ENCODE measurements around the gene JAG1.

JAG1 gene

DNA sequence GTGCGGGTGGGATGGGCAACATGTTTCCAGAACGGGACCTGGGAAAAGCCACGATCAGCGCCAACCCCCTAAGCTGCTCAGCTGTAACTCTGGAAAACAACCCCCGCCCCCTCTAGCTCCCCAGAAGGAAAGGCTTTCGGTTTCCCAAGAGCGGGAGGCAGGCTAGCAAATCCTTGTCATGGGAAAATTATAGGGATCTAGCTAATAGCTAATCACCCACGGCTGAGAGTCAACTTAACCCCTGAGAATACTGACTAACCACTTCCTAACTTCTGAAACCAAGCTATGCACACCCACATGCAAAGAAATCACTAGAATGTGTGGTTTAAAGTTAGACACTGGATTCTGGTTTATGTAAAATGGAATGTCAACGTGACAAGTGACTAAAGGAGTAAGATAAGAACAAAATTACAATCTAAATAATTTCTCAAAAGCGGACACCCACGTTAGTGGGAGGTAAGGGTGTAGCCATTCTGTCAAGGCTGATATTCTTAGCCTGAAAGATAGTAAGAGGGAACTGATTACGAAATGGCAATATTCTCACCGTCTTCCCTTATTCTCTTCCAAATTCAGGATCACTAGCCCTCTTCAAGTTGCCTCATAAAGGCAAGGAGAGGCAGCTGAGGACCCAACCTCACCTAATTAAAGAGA, 20.1 kb downstream of the JAG1 start:
- H3F3A ChIP-seq (ENCODE audit: control insufficient read depth, insufficient read depth) = no peaks in the 10 kb centered on the region
- H3K4me1 ChIP-seq (ENCODE audit: control insufficient read depth, low read length) = no peaks in the 10 kb centered on the region
- no peak overlapping the region for H3K4me2 ChIP-seq (ENCODE audit: low read length)
- H3K36me3 ChIP-seq (ENCODE audit: control insufficient read depth, low read length) = no peaks in the 10 kb centered on the region
- TF ChIP-seq, protein P1, sequence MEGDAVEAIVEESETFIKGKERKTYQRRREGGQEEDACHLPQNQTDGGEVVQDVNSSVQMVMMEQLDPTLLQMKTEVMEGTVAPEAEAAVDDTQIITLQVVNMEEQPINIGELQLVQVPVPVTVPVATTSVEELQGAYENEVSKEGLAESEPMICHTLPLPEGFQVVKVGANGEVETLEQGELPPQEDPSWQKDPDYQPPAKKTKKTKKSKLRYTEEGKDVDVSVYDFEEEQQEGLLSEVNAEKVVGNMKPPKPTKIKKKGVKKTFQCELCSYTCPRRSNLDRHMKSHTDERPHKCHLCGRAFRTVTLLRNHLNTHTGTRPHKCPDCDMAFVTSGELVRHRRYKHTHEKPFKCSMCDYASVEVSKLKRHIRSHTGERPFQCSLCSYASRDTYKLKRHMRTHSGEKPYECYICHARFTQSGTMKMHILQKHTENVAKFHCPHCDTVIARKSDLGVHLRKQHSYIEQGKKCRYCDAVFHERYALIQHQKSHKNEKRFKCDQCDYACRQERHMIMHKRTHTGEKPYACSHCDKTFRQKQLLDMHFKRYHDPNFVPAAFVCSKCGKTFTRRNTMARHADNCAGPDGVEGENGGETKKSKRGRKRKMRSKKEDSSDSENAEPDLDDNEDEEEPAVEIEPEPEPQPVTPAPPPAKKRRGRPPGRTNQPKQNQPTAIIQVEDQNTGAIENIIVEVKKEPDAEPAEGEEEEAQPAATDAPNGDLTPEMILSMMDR (IDR thresholded peaks at IDR 0.05; ENCODE audit: low read depth, low read length, poor library complexity, severe bottlenecking) = no peak
- TF ChIP-seq EZH2phosphoT487 (IDR thresholded peaks at IDR 0.05; ENCODE audit: borderline replicate concordance, low read length) = no peak
- H3K4me3 ChIP-seq (ENCODE audit: low read length) = no peak overlapping the region
- no peak overlapping the region for H3K27ac ChIP-seq (ENCODE audit: low read depth, low read length)
- H3K79me2 ChIP-seq (ENCODE audit: control insufficient read depth, low read length) = no peaks in the 10 kb centered on the region
- H3K9me2 ChIP-seq (replicated peaks; ENCODE audit: control insufficient read depth, low read length) = no peaks in the 10 kb centered on the region
- H3K27me3 ChIP-seq (ENCODE audit: control insufficient read depth, low read length) = peaks cover 5% of the 10 kb centered on the region
- no peaks in the 10 kb centered on the region for H4K20me1 ChIP-seq (ENCODE audit: control insufficient read depth, insufficient read depth, low read depth, low read length)
- H3K9me3 ChIP-seq (ENCODE audit: control insufficient read depth, insufficient read depth, low read length) = no peaks in the 10 kb centered on the region

DNA sequence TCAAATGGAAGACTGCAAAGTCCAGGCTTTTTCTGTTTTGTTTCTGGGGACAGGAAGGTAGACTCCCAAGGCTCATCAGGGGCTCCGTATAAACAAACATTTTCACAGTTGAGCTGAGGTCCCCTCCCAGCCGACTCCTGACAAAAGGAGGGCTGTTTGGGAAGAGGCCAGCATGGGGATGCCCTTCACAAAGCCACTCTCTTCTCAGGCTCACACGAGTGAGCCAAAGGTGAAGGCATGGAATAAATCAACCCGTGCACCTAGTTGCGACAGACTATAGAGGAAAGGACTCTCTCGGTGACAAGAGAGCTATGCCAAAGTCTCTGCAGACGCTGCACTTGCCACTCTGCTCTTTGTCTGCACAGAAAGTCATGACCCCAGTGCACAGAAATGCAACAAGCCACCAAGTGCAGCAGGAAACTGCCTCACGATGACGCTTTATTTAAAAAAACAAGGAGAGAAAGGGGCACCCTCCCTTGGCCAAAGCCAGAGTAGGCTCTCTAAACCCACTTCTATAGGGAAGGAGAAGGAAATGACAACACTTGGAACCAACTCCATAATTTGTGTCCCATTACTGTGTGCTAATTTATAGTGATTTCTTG, 21.0 kb downstream of the JAG1 start:
- H4K20me1 ChIP-seq (ENCODE audit: control insufficient read depth, insufficient read depth, low read depth, low read length) = no peaks in the 10 kb centered on the region
- H3K4me1 ChIP-seq (ENCODE audit: control insufficient read depth, low read length) = no peaks in the 10 kb centered on the region
- H3K4me2 ChIP-seq (ENCODE audit: low read length) = no peak overlapping the region
- H3K4me3 ChIP-seq (ENCODE audit: low read length) = no peak overlapping the region
- no peak overlapping the region for H3K27ac ChIP-seq (ENCODE audit: low read depth, low read length)
- no peaks in the 10 kb centered on the region for H3K9me3 ChIP-seq (ENCODE audit: control insufficient read depth, insufficient read depth, low read length)
- peaks cover 5% of the 10 kb centered on the region for H3K27me3 ChIP-seq (ENCODE audit: control insufficient read depth, low read length)
- H3K36me3 ChIP-seq (ENCODE audit: control insufficient read depth, low read length) = no peaks in the 10 kb centered on the region
- no peaks in the 10 kb centered on the region for H3K9me2 ChIP-seq (replicated peaks; ENCODE audit: control insufficient read depth, low read length)
- no peaks in the 10 kb centered on the region for H3K79me2 ChIP-seq (ENCODE audit: control insufficient read depth, low read length)
- H3F3A ChIP-seq (ENCODE audit: control insufficient read depth, insufficient read depth) = no peaks in the 10 kb centered on the region
- TF ChIP-seq, protein P1 (IDR thresholded peaks at IDR 0.05; ENCODE audit: low read depth, low read length, poor library complexity, severe bottlenecking) = no peak
- TF ChIP-seq EZH2phosphoT487 (IDR thresholded peaks at IDR 0.05; ENCODE audit: borderline replicate concordance, low read length) = no peak

DNA sequence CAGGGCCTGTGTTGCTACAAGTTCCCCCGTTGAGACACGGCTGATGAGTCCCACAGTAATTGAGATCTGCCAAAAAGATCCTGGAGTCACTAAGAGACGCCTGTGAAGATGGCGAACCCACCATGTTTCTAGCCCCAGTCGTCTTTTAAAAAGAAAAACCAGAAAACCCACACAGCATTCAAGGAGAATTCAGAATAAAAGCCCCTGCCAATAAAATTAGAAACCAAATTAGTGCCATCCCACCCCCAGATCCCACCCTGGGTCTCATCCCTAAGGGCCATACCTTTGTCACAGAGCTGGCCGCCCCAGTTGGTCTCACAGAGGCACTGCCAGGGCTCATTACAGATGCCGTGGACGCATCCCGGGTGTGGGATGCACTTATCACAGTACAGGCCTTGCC, 21.6 kb downstream of the JAG1 start:
- no peak overlapping the region for H3K4me2 ChIP-seq (ENCODE audit: low read length)
- H3K79me2 ChIP-seq (ENCODE audit: control insufficient read depth, low read length) = no peaks in the 10 kb centered on the region
- no peaks in the 10 kb centered on the region for H3F3A ChIP-seq (ENCODE audit: control insufficient read depth, insufficient read depth)
- H3K9me2 ChIP-seq (replicated peaks; ENCODE audit: control insufficient read depth, low read length) = no peaks in the 10 kb centered on the region
- H3K4me3 ChIP-seq (ENCODE audit: low read length) = no peak overlapping the region
- TF ChIP-seq EZH2phosphoT487 (IDR thresholded peaks at IDR 0.05; ENCODE audit: borderline replicate concordance, low read length) = no peak
- TF ChIP-seq, protein P1 (IDR thresholded peaks at IDR 0.05; ENCODE audit: low read depth, low read length, poor library complexity, severe bottlenecking) = no peak
- no peaks in the 10 kb centered on the region for H3K36me3 ChIP-seq (ENCODE audit: control insufficient read depth, low read length)
- H4K20me1 ChIP-seq (ENCODE audit: control insufficient read depth, insufficient read depth, low read depth, low read length) = no peaks in the 10 kb centered on the region
- no peak overlapping the region for H3K27ac ChIP-seq (ENCODE audit: low read depth, low read length)
- H3K27me3 ChIP-seq (ENCODE audit: control insufficient read depth, low read length) = peaks cover 5% of the 10 kb centered on the region
- no peaks in the 10 kb centered on the region for H3K4me1 ChIP-seq (ENCODE audit: control insufficient read depth, low read length)
- H3K9me3 ChIP-seq (ENCODE audit: control insufficient read depth, insufficient read depth, low read length) = no peaks in the 10 kb centered on the region

Measured in DOHH2 (cell line).